Stimulated activated CD8-positive, alpha-beta memory T cell treated with anti-CD3 and anti-CD28 coated beads, Interleukin-7, amount 100 ng/mL, for 48 hours (primary cell): Measurements from ENCODE around the gene UBE2J2.
A peak's percentile ranks its signal among the peaks of the same experiment; 100 is the strongest.

Experiments used
- DNase-seq, 2 donors: peaks; one replicate each; pipeline ENCODE4 v3.0.0-alpha.2; 2020; ENCODE audit warnings: low read depth in 1 of 2; ENCODE audit errors: extremely low read depth in 1 of 2

UBE2J2 gene

DNA sequence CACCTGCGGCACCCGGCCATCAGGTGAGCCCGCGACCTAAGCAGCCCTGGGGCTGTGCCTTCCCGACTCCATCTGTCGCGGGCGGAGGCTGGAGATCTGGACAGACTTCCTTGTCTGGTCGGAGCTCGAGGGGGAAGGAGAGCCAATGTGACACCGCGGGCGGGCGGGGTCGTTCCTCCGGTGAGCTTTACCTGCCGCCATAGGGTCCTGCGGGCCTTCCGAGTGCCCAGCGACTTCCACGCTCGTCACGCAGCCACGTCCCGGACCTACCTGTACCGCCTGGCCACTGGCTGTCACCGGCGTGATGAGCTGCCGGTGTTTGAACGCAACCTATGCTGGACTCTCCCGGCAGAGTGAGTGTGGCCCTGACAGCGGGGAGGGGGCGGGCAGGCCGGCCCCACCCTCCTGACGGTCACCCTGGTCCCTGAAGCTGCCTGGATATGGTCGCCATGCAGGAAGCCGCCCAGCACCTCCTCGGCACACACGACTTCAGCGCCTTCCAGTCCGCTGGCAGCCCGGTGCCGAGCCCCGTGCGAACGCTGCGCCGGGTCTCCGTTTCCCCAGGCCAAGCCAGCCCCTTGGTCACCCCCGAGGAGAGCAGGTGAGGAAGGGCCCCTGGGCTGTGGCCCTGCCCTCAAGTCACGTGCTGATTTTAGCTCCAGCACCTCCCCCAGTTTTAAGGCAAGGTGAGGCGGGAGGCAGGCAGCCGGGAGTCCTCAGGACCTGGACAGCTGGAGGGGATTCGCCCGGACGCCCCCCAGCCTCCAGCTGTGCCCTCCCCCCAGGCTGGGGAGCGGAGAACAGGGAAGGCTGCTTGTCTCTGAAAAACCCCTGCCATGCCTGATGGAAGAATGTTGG lies 35.8 kb upstream of the UBE2J2 start:
- DNase-seq, result no peak

- DNase-seq, result no peak
Measured at GRCh38 chr1:1308756-1309250, 35.1 kb upstream of the UBE2J2 start.

GRCh38 chr1:1307923-1308755 lies 34.5 kb upstream of the UBE2J2 start, which contains the start of the genes ACAP3 and PUSL1:
ACAP3 (minus strand) TSS chr1:1307930; CDS start chr1:1307815, 115 bp downstream.
PUSL1 (plus strand) TSS chr1:1308597; CDS start chr1:1308644, 47 bp downstream.
- peak; percentile 79 to 80 for DNase-seq

GRCh38 chr1:1307261-1307922 lies 33.7 kb upstream of the UBE2J2 start:
- no peak for DNase-seq

DNA sequence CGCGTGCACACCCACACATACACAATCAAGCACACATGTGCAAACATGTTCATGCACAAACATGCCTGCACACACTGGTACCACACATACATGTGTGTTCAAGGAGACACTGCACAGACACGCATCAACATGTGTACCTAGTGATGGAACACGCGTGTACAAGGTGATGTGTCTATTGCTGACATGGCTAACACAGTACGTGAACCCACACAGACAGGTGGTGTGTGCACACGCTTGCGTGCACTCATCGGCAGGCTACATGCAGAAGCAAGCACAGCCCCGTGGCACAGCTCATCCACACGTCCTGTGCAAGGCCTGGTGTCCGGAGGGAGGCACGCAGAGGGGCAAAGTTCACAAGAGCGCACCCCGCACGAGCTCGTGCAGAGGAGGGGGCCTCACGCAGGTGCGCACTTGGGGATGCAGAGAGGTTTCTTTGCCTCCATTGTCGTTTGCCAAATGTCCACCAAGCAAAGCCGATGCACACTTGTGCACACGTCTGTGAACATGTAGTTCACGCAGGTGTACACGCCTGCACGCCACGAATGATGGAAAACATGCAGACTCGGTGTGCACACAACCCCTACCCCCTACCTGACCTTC lies 33.1 kb upstream of the UBE2J2 start:
- no peak for DNase-seq

- no peak for DNase-seq
Measured at GRCh38 chr1:1306070-1306660, 32.5 kb upstream of the UBE2J2 start.

GRCh38 chr1:1305300-1306069 lies 31.8 kb upstream of the UBE2J2 start:
- DNase-seq, result peak; percentile 58 to 69

- no peak for DNase-seq
Measured at GRCh38 chr1:1304331-1305299, 31.0 kb upstream of the UBE2J2 start.

DNA sequence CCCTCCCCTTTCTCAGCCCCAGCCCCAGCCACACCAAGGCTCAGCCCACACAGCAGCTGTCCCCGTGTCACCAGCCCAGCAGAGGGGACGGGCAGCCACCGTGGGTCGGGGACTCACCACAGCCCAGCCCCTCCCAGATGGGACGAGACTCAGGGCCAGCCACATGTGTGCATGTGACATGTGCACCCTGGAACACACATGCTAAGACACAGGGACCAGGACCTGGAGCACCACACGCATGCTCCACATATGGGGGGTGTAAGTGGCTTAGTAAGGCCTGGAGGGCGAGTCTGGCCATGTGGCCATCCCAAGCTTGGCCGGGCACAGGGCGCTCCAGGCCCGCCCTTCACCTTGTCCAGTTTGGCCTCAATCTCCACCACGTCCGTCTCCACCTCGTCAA lies 30.1 kb upstream of the UBE2J2 start:
- DNase-seq, result no peak

DNA sequence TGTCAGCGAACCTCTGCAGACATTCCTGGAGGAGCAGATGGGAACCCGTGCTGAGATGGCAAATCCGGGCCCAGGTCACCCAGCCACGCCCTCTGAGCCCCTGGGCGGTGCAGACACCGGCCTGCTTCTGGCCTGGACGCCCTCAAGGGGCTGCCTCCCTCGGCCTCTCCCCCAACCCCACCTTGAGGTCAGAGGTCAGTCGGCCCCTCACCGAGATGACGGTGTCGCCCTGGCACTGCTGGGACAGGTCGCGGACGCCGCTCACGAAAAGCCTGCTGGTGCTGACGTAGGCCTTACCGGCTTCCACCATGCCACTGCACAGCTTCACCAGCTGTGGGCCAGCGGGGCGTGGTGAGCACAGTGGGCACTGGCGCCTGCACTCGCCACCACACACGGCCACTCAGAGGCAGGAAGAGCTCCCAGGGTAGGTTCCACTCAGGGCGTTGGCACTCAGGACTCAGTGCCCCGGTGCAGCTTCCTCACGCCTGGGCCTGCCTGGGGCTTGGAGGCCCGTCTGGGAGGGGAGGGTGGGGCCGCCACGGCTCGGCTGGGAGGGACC lies 29.4 kb upstream of the UBE2J2 start:
- no peak for DNase-seq

DNA sequence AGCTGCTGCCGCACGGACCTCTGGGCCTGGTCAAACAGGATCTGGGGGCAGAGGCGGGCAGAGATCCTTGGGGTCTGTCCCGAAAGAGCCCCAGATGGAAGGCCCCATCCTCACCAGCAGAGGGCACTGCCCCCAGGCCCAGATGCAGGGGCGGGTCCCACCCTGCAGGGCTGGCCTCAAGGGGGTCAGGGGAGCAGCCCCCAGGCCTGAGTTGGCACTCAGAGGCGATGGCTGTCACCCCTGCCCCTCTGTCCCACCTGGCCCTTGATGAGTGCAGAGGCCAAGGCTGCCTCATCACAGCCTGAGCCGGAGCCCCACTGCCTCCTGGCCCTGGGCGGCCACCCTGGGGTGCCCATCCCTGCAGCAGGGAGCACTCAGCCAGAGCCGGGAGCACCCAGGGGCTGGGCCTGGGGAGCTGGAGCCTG lies 28.4 kb upstream of the UBE2J2 start:
- no peak for DNase-seq

DNA sequence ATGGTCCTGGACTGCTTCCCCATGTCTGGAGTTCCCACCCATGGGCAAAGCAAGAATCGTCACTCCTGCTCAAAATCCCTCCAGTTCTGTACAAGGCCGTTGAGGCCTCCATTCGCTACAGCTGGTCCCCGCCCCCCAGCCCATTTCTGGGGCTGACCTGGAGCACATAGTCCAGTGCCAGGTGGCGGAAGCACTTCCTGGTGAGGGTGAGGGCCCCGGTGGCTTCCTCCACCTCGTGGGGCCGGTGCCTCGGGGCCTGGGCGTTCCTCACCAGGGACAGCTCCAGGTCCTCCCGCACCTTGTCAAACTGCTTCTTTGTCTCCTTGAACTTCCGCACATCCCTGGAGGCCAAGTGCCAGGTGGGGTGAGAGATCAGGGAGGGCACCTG lies 26.7 kb upstream of the UBE2J2 start:
- no peak for DNase-seq

- DNase-seq, result no peak
Measured at GRCh38 chr1:1299686-1300351, 26.2 kb upstream of the UBE2J2 start.

GRCh38 chr1:1298861-1299685 lies 25.4 kb upstream of the UBE2J2 start:
- DNase-seq, result no peak

DNA sequence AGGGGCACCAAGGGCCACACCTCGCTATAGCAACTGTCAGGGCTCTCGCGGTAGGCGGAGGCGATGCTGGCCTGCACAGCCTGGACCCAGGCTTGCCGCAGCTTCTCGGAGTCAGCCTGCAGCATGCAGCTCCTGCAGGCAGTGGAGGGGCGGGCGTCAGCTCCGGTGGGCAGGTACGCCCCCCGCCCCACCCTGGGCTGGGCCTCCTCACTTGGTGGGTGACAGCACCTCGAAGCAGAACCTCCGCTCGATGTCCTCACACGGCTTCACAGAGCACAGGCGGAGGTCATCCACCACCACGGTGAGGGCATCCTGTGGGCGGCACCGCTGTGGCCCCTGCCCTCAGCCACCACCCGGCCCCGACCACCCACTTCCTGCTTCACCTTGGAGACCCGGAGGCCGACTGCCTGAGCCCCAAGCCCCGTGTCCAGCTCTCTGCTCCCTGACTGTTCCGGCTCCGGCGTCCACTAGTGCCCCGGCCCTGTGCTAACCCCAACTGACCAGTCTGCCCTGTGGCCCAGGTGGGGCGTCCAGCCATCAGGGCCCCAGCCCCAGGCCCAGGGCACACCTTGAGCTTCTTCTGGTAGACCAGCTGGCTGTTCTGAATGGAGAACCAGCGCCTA lies 24.3 kb upstream of the UBE2J2 start:
- no peak for DNase-seq
